CD4-positive, alpha-beta T cell (primary cell): ENCODE data around the gene ZNF646. TPM values are rescaled to one million over a fixed set of nuclear protein-coding genes. Genes with fewer than 3 reads are reported as not detected.

Source experiments
- ATAC-seq: fragments of 200-7000 bp; cut with Tn5 transposase; one replicate; pipeline ENCODE4 v1.10.0; 2022; ENCODE audit warnings: mild to moderate bottlenecking; ENCODE audit not compliant: poor library complexity
- CTCF ChIA-PET: fragments of 350-600 bp; sonication (Branson Sonifier 250); formaldehyde crosslinking; loops from one replicate; lab custom pipeline; 2021; ENCODE audit warnings: antibody characterized with exemption, inconsistent platforms; lab: Charles Lee
- POLR2A ChIA-PET: fragments of 350-600 bp; sonication (Branson Sonifier 250); formaldehyde crosslinking; loops from one replicate; lab custom pipeline; 2021; ENCODE audit warnings: antibody characterized with exemption, inconsistent platforms; lab: Charles Lee
- DNase-seq, 14 experiments: peaks; one replicate each; pipeline ENCODE4 v3.0.0-alpha.2; 2013 to 2020; ENCODE audit warnings: mixed read lengths in 2 of 14
- H3K27ac ChIP-seq, 2 donors: one replicate each; pipeline versions ENCODE4 v1.5.1 to v1.7.0; 2013; ENCODE audit warnings: low read length in 2 of 2, low read depth in 1 of 2, mild to moderate bottlenecking in 1 of 2
- H3K27me3 ChIP-seq, 2 experiments: 1 replicate in 1 of 2; 2 replicates in 1 of 2; pipeline versions ENCODE4 v1.6.1 to v1.7.0; 2013; ENCODE audit warnings: low read length in 2 of 2, control low read depth in 1 of 2, mild to moderate bottlenecking in 1 of 2, moderate library complexity in 1 of 2; ENCODE audit not compliant: insufficient read depth in 2 of 2, control insufficient read depth in 1 of 2
- H3K36me3 ChIP-seq: one replicate; pipeline ENCODE4 v1.6.1; 2013; ENCODE audit warnings: low read length, control low read depth; ENCODE audit not compliant: insufficient read depth
- H3K4me1 ChIP-seq: one replicate; pipeline ENCODE4 v1.6.1; 2013; ENCODE audit warnings: low read length, control low read depth; ENCODE audit not compliant: insufficient read depth
- H3K4me3 ChIP-seq: one replicate; pipeline ENCODE4 v1.5.1; 2013; ENCODE audit warnings: mild to moderate bottlenecking, low read length, moderate library complexity
- H3K9me3 ChIP-seq, 2 experiments: 1 replicate in 1 of 2; 2 replicates in 1 of 2; pipeline versions ENCODE4 v1.6.1 to v1.7.0; 2013; ENCODE audit warnings: low read length in 2 of 2, mild to moderate bottlenecking in 2 of 2, control low read depth in 1 of 2, moderate library complexity in 1 of 2; ENCODE audit not compliant: control insufficient read depth in 1 of 2, insufficient read depth in 1 of 2
- H3K27ac Mint-ChIP-seq: one replicate; pipeline ENCODE4 v1.8.0; 2020; ENCODE audit warnings: mixed read lengths
- H3K27me3 Mint-ChIP-seq: one replicate; pipeline ENCODE4 v1.8.0; 2021; ENCODE audit warnings: mixed read lengths
- H3K36me3 Mint-ChIP-seq: one replicate; pipeline ENCODE4 v1.8.0; 2021; ENCODE audit warnings: low read depth, mixed read lengths
- H3K4me1 Mint-ChIP-seq: one replicate; pipeline ENCODE4 v1.8.0; 2021; ENCODE audit warnings: low read depth, mixed read lengths
- H3K4me3 Mint-ChIP-seq: one replicate; pipeline ENCODE4 v1.8.0; 2020; ENCODE audit warnings: mild to moderate bottlenecking, mixed read lengths
- H3K9me3 Mint-ChIP-seq: one replicate; pipeline ENCODE4 v1.8.0; 2020; ENCODE audit warnings: mixed read lengths
- intact Hi-C, 2 experiments: fragments of 100-400 bp; cut with DNase I in 1 of 2; cut with micrococcal nuclease in 1 of 2; formaldehyde crosslinking; loops; one replicate each; pipeline versions ENCODE4 v1.15.1 to v1.9.0; 2023 to 2025; cut with DNase I, micrococcal nuclease
- total RNA-seq, 174 experiments: library from RNA in 2 of 174; stranded (reverse) in 2 of 174; gene quantifications; one replicate each; pipeline ENCODE4 v1.2.3 and lab custom pipeline; 2021 to 2026
- TF ChIP-seq, protein P1 (sequence below): fragments of 200-600 bp; IDR thresholded peaks from one replicate; pipeline ENCODE4 v1.8.0; 2022; ENCODE audit warnings: antibody characterized with exemption, mild to moderate bottlenecking

Gene ZNF646
- total RNA-seq, 2 experiments from 2014 or later: 14.3 to 16.6 TPM

DNA sequence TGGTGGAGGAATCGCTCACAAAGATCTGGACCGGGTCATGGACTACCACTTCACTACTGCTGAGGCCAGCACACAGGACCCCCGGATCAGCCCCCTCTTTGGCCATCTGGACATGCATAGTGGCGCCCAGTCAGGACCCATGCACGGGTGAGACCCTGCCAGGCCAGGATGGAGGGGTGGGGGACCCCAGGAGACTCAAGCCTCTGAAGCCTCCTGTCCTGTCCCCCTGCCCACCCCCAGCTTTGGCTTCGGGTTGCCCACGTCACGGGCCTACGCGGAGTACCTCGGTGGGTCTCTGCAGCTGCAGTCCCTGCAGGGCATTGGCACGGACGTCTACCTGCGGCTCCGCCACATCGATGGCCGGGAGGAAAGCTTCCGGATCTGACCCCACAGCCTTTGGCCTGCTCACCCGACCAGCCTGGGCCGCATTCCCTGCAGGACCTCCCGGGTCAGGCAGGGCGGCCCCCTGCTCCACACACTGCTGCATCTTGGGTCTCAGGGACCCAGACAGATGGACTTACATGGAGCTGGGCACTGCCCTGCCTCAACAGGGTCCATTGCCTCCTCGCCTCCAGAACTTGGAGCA, 37.8 kb downstream of the ZNF646 start:
- intact Hi-C loops: no loop called here
- peaks cover 18% of the 10 kb centered on the region for H3K36me3 ChIP-seq
- ChIA-PET CTCF (interaction anchor here (0.9 kb wide), 1 partner anchor 30 kb away, joined by 3 read pairs; no protein-coding TSS in a partner anchor), POLR2A (no interaction called here)
- peaks cover 27% of the 10 kb centered on the region for H3K4me1 ChIP-seq
- no peak overlapping the region for H3K27ac ChIP-seq
- Mint-ChIP-seq H3K9me3 (no peaks in the 10 kb centered on the region), H3K4me1 (peaks cover 13% of the 10 kb centered on the region), H3K27ac (no peak overlapping the region), H3K36me3 (peaks cover 26% of the 10 kb centered on the region), H3K27me3 (no peaks in the 10 kb centered on the region), H3K4me3 (peak overlapping the region; percentile 54)
- no peak overlapping the region for H3K4me3 ChIP-seq
- ATAC-seq (no peak), DNase-seq (no peak)
- no peaks in the 10 kb centered on the region for H3K9me3 ChIP-seq
- TF ChIP-seq, protein P1, sequence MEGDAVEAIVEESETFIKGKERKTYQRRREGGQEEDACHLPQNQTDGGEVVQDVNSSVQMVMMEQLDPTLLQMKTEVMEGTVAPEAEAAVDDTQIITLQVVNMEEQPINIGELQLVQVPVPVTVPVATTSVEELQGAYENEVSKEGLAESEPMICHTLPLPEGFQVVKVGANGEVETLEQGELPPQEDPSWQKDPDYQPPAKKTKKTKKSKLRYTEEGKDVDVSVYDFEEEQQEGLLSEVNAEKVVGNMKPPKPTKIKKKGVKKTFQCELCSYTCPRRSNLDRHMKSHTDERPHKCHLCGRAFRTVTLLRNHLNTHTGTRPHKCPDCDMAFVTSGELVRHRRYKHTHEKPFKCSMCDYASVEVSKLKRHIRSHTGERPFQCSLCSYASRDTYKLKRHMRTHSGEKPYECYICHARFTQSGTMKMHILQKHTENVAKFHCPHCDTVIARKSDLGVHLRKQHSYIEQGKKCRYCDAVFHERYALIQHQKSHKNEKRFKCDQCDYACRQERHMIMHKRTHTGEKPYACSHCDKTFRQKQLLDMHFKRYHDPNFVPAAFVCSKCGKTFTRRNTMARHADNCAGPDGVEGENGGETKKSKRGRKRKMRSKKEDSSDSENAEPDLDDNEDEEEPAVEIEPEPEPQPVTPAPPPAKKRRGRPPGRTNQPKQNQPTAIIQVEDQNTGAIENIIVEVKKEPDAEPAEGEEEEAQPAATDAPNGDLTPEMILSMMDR: no peak
- H3K27me3 ChIP-seq: no peaks in the 10 kb centered on the region

DNA sequence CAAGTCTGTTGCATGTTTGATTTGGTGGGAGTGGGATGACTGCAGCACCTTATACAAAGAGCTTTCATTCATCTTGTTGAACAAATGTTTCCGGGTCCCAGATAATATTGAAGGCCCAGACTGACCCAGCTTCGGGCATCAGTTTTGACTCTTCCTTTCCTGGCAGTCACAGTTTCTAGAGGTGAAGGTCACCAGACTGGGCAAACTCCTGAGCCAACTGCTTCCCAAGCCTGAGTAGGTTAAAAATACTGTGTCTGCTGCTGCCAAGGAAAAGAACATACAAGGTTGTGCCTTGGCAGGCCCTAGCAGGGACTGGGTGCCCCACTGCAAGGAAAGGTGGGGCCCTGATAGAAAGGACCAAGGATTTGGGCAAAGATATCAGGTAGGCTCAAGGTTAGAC, 38.5 kb downstream of the ZNF646 start:
- TF ChIP-seq, protein P1: no peak
- POLR2A ChIA-PET: no interaction called here

DNA sequence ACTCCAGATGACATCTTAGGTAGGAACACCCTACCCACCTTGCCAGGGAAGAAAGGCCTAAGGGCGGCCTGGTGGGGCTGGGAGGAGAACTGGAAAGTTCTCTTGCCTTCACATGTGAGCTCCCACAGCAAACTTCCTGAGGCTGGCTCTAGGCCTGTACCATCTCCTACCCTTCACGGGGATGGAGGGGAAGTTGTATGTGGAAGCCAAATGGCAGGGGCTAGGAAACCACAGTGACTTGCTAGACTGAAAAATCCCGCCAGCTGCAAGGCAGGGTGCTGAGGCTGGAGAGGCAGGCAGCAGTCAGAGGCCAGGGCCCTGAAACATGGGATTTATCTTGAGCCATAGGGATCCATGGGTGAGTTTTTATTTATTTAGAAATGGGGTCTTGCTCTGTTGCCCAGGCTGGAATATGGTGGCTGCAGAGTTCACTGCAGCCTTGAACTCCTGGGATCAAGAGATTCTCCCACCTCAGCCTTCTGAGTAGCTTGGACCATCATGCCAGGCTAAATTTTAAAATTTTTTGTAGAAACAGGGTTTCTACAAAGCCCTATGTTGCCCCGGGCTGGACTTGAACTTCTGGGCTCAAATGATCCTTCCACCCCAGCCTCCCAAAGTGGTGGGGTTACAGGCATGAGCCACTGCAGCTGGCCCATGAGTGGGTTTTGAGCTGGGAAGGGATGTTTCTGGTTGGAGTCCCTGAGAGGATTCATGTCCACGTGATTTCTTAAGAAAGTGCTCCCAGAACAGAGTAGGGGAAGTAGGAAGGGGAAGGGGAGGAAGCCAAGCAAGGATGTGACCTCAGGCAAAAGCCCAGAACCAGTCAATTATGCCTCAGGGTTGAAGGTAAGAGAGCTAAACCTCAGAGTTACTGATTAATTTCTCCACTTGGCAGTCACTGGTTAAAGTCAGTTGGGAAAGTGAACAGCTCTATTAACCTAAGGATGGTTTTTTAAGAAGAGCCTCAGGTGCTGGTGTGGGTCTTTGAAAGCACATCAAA, 39.2 kb downstream of the ZNF646 start:
- Histone ChIP-seq H3K36me3 (peaks cover 18% of the 10 kb centered on the region), H3K27ac (no peak overlapping the region), H3K4me1 (peaks cover 26% of the 10 kb centered on the region), H3K9me3 (no peaks in the 10 kb centered on the region), H3K4me3 (no peak overlapping the region), H3K27me3 (no peaks in the 10 kb centered on the region)
- POLR2A ChIA-PET: no interaction called here
- H3K4me3 Mint-ChIP-seq: peak overlapping the region; percentile 48
- H3K4me1 Mint-ChIP-seq: peaks cover 17% of the 10 kb centered on the region
- DNase-seq (peak in 2 of 14 experiments; percentile 50 to 64), ATAC-seq (no peak)
- intact Hi-C loops: no loop called here
- H3K36me3 Mint-ChIP-seq: peaks cover 38% of the 10 kb centered on the region
- H3K9me3 Mint-ChIP-seq: no peaks in the 10 kb centered on the region
- no peaks in the 10 kb centered on the region for H3K27me3 Mint-ChIP-seq
- CTCF ChIA-PET: interaction anchor here (0.8 kb wide), 1 partner anchor 29 kb away, joined by 3 read pairs; no protein-coding TSS in a partner anchor
- no peak overlapping the region for H3K27ac Mint-ChIP-seq
- TF ChIP-seq, protein P1: no peak

More for the DNA sequence above, 38.5 kb downstream of the ZNF646 start:
- H3K27me3 Mint-ChIP-seq: no peaks in the 10 kb centered on the region
- Histone ChIP-seq H3K4me3 (no peak overlapping the region), H3K9me3 (no peaks in the 10 kb centered on the region), H3K36me3 (peaks cover 18% of the 10 kb centered on the region), H3K27ac (no peak overlapping the region), H3K4me1 (peaks cover 25% of the 10 kb centered on the region), H3K27me3 (no peaks in the 10 kb centered on the region)
- ATAC-seq (no peak), DNase-seq (no peak)
- CTCF ChIA-PET: no interaction called here
- H3K27ac Mint-ChIP-seq: no peak overlapping the region
- H3K4me1 Mint-ChIP-seq: peaks cover 14% of the 10 kb centered on the region
- H3K36me3 Mint-ChIP-seq: peaks cover 31% of the 10 kb centered on the region
- intact Hi-C loops: no loop called here
- H3K9me3 Mint-ChIP-seq: no peaks in the 10 kb centered on the region
- no peak overlapping the region for H3K4me3 Mint-ChIP-seq
